Endothelial cell (in vitro differentiated cells): ENCODE results near the gene UBN1. TPM values are rescaled to one million over a fixed set of nuclear protein-coding genes. Genes with fewer than 3 reads are reported as not detected.

Source experiments
- DNase-seq: peaks from one replicate; pipeline ENCODE4 v3.0.0; 2021; ENCODE audit warnings: low spot score
- H3K27ac Mint-ChIP-seq: one replicate; pipeline ENCODE4 v1.8.0; 2021; ENCODE audit warnings: mixed read lengths, inconsistent platforms; ENCODE audit not compliant: unreplicated experiment
- H3K27me3 Mint-ChIP-seq: one replicate; pipeline ENCODE4 v1.8.0; 2021; ENCODE audit warnings: mild to moderate bottlenecking, moderate library complexity, mixed read lengths, inconsistent platforms; ENCODE audit not compliant: unreplicated experiment
- H3K36me3 Mint-ChIP-seq: one replicate; pipeline ENCODE4 v1.8.0; 2021; ENCODE audit warnings: mild to moderate bottlenecking, low read depth, mixed read lengths, inconsistent platforms; ENCODE audit not compliant: unreplicated experiment
- H3K4me1 Mint-ChIP-seq: one replicate; pipeline ENCODE4 v1.8.0; 2021; ENCODE audit warnings: mild to moderate bottlenecking, mixed read lengths, inconsistent platforms; ENCODE audit not compliant: unreplicated experiment
- H3K4me3 Mint-ChIP-seq: one replicate; pipeline ENCODE4 v1.8.0; 2021; ENCODE audit warnings: mild to moderate bottlenecking, mixed read lengths, inconsistent platforms; ENCODE audit not compliant: unreplicated experiment
- H3K9me3 Mint-ChIP-seq: one replicate; pipeline ENCODE4 v1.8.0; 2021; ENCODE audit warnings: mixed read lengths, inconsistent platforms; ENCODE audit not compliant: unreplicated experiment
- total RNA-seq: library from RNA; stranded (reverse); fragmentation: NEBNext Ultra II Directional; extraction: Animal tissue kit (Norgen Biotek cat#: 25700); gene quantifications from one replicate; pipeline ENCODE4 v1.2.1, GENCODE V29; 2021; ENCODE audit not compliant: unreplicated experiment
- TF ChIP-seq, protein P1 (sequence below): fragments of 200-600 bp; sonication (generic); IDR thresholded peaks from one replicate; pipeline ENCODE4 v1.5.0; 2021; ENCODE audit warnings: antibody characterized with exemption; ENCODE audit not compliant: unreplicated experiment

The UBN1 gene
- total RNA-seq, 1 donor from 2014 or later: 36.4 TPM

DNA sequence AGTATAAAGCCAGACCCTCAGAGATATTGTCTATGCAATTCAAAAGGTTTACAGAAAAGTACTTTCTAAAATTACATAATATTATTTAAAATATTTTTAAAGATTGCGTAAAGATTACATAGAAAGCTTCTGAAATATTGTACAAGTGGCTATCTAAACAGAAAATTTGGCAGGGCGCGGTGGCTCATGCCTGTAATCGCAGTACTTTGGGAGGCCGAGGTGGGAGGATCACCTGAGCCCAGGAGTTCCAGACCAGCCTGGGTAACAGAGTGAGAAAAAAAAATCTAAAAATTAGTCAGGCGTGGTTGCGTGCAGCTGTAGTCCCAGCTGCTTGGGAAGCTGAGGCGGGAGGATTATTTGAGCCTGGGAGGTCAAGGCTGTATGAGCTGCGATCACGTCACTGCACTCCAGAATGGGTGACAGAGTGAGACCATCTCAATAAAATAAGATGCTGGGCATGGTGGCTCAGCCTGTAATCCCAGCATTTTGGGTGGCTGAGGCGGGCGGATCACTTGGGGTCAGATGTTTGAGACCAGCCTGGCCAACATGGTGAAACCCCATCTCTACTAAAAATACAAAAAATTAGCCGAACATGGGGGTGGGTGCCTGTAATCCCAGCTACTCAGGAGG, 18.1 kb downstream of the UBN1 start:
- TF ChIP-seq, protein P1, sequence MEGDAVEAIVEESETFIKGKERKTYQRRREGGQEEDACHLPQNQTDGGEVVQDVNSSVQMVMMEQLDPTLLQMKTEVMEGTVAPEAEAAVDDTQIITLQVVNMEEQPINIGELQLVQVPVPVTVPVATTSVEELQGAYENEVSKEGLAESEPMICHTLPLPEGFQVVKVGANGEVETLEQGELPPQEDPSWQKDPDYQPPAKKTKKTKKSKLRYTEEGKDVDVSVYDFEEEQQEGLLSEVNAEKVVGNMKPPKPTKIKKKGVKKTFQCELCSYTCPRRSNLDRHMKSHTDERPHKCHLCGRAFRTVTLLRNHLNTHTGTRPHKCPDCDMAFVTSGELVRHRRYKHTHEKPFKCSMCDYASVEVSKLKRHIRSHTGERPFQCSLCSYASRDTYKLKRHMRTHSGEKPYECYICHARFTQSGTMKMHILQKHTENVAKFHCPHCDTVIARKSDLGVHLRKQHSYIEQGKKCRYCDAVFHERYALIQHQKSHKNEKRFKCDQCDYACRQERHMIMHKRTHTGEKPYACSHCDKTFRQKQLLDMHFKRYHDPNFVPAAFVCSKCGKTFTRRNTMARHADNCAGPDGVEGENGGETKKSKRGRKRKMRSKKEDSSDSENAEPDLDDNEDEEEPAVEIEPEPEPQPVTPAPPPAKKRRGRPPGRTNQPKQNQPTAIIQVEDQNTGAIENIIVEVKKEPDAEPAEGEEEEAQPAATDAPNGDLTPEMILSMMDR: no peak
- Mint-ChIP-seq H3K9me3 (no peaks in the 10 kb centered on the region), H3K4me1 (no peaks in the 10 kb centered on the region), H3K4me3 (no peak overlapping the region), H3K36me3 (peaks cover 40% of the 10 kb centered on the region), H3K27ac (no peak overlapping the region), H3K27me3 (peaks cover 4% of the 10 kb centered on the region)
- no peak for DNase-seq

DNA sequence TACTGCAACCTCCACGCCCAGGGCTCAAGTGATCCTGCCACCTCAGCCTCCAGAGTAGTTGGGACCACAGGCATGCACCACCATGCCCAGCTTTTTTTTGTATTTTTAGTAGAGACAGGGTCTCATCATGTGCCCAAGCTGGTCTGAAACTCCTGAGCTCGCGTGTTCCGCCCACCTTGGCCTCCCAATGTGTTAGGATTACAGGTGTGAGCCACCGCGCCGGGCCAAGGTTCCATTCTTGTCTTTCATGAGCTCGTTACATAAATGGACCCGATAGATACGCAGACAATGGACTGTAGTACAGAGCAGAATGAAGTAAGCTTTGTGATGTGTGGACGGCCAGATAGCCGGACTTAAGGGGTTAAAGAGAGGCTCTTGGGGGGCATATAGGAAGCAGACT, 19.3 kb downstream of the UBN1 start:
- H3K9me3 Mint-ChIP-seq: no peaks in the 10 kb centered on the region

DNA sequence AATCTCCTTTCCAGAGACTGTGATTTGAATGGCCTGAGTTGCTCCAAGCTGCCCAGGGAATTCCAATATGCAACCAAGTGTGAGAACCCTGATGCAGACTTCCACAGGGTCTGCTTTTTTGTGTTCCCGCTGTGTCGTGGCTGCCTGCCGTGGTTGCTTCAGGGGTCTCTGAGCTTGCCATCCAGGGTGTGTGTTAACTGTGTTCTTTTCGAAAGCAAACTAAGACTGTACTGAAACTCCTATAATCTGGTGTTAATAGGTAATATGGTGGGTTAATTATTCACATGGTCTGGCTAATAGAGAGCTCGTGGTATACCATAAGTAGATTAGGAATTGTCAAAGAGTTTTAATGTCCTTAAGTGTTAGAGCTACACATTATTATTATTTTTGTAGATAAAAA, 20.7 kb downstream of the UBN1 start:
- Mint-ChIP-seq H3K27me3 (peaks cover 4% of the 10 kb centered on the region), H3K36me3 (peaks cover 47% of the 10 kb centered on the region), H3K4me3 (no peak overlapping the region), H3K4me1 (no peaks in the 10 kb centered on the region), H3K9me3 (no peaks in the 10 kb centered on the region), H3K27ac (no peak overlapping the region)
- DNase-seq: no peak
- TF ChIP-seq, protein P1: no peak

More for the DNA sequence above, 19.3 kb downstream of the UBN1 start:
- Mint-ChIP-seq H3K4me1 (no peaks in the 10 kb centered on the region), H3K27me3 (peaks cover 4% of the 10 kb centered on the region), H3K36me3 (peaks cover 43% of the 10 kb centered on the region), H3K27ac (no peak overlapping the region), H3K4me3 (no peak overlapping the region)
- TF ChIP-seq, protein P1: no peak
- DNase-seq: no peak

DNA sequence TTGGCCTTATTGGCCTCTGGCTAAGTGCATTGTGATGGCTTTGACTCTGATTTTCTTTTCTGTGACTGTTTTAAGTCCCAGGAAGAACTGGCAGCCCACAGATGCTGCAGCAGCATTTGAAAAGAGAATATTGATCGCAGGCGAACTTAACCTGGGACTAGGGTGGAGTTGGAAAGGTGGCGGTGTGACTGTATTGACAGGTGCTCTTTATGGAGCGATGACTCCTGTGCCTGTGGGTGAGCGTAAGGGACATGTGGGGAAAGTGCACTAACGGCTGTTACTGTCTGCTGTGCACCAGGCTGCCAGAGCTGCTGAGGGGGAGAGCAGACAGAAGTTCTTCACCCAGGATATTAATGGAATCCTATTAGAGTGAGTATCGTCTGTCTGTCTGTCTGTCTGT, 21.3 kb downstream of the UBN1 start:
- Mint-ChIP-seq H3K4me3 (no peak overlapping the region), H3K4me1 (no peaks in the 10 kb centered on the region), H3K27me3 (peaks cover 4% of the 10 kb centered on the region), H3K9me3 (no peaks in the 10 kb centered on the region), H3K27ac (no peak overlapping the region), H3K36me3 (peaks cover 50% of the 10 kb centered on the region)
- DNase-seq: no peak
- TF ChIP-seq, protein P1: no peak

DNA sequence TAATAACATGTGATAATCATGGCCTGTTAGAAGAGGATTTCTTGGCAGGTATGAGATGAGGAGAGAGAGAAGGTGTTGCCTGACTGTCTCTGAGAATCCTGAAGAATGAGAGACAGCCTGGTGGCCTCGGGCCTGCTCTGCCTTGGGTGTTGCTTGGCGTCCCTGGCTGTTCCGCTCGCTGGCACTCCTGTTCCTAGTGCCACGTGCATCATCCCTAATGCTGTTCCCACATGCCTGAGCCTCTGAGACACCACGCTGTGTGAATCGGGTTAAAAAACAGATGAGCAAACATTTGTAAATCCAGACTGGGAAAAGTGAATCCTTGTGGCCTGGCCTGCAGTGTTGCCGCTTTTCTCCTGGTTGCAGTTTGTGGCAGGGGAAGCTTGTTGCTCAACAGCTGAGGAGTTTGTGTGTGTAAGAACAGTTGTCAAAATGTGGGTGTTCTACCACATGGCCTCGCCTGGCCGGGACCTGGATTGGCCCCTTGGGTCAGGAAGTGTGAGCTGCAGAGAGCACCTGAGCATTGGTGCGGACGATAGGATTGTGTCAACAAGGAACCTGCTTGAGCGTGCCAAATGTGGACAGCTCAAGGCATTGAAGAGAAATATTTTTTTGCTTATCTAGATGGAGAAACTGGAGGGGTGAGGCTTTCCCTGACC, 22.0 kb downstream of the UBN1 start:
- no peak overlapping the region for H3K27ac Mint-ChIP-seq
- H3K27me3 Mint-ChIP-seq: peaks cover 4% of the 10 kb centered on the region
- peaks cover 50% of the 10 kb centered on the region for H3K36me3 Mint-ChIP-seq
- H3K4me3 Mint-ChIP-seq: no peak overlapping the region
- H3K9me3 Mint-ChIP-seq: no peaks in the 10 kb centered on the region
- TF ChIP-seq, protein P1: no peak
- no peak for DNase-seq
- H3K4me1 Mint-ChIP-seq: no peaks in the 10 kb centered on the region
